Esophagus squamous epithelium (tissue), 4 donors: ENCODE results near the gene DACH2.

ENCODE experiments used
- CTCF ChIP-seq, 6 experiments: fragments of 450-650 bp in 4 of 6; fragments of 200-600 bp in 2 of 6; sonication (generic) in 2 of 6; IDR thresholded peaks; one replicate each; pipeline ENCODE4 v1.5.1; 2016 to 2019; ENCODE audit warnings: antibody characterized with exemption in 6 of 6, mild to moderate bottlenecking in 4 of 6, moderate library complexity in 4 of 6
- POLR2A ChIP-seq, 4 donors: fragments of 450-650 bp; IDR thresholded peaks; one replicate each; pipeline ENCODE4 v1.6.1; 2017; ENCODE audit warnings: antibody characterized with exemption in 4 of 4, mild to moderate bottlenecking in 4 of 4, moderate library complexity in 3 of 4

DNA sequence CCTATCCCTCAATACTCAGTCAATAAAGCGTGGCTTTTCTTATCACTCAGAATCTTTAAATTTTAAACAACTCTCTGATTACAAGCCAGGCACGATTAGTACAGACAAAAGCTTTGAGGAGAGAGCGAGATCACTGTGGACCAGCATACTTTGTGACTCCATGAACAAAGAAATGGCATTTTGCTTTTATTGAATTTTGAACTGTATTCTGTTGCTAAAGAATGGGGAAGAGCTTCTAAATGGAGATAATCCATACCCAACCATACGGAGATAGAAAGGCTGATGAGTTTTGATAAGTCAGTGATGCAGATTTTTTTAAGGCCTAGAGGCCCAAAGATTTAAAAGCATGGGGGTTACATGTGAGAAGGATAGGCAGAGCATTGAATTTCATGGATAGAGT lies 259.1 kb downstream of the DACH2 start:
- TF ChIP-seq CTCF (IDR thresholded peaks at IDR 0.05): no peak
- no peak for TF ChIP-seq POLR2A (IDR thresholded peaks at IDR 0.05)
